GM23248 (cell line): ENCODE measurements around the gene GRPEL2.

Experiments used
- EZH2 ChIP-seq: fragments of 200-600 bp; sonication (generic); IDR thresholded peaks from 2 replicates; pipeline ENCODE4 v1.6.1; 2018; ENCODE audit warnings: antibody characterized with exemption, mild to moderate bottlenecking; ENCODE audit not compliant: insufficient read depth, poor library complexity, severe bottlenecking
- EZH2phosphoT487 ChIP-seq: fragments of 200-600 bp; sonication (generic); IDR thresholded peaks from 2 replicates; pipeline ENCODE4 v1.6.1; 2018; ENCODE audit warnings: antibody characterized with exemption, moderate library complexity, mild to moderate bottlenecking, low read depth; ENCODE audit not compliant: insufficient read depth

DNA sequence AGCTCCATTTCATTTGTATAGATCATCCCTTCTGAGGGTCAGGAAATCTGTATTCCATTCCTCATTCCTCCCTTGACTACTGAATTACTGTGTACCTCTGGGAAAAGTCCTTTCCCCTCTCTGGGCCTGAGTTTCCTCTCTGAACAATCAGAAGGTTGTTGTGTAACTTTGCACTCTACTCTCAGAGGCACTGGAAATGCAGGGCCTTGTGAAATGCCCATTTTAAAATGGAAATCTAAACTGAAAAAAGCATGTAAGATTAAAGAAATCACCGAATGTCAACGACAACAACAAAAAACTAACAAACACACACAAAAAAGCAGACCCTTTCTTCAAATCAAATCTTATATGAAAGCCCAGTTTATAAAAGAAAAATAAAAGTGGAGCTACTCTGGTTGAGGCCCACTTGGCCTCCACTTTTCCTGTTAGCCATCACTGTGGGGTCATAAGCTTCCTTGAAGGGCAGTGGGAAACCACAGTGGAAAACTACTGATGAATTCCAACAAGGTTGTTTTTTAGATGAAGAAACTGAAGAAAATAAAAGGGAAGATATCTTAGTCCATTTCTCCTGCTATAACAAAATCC is 21.6 kb upstream of the GRPEL2 start:
- TF ChIP-seq EZH2 (no peak), EZH2phosphoT487 (no peak)
